Right lobe of liver (tissue), 6 donors: Measurements from ENCODE around the gene BRIP1. TPM values are rescaled to one million over a fixed set of nuclear protein-coding genes. Genes with fewer than 3 reads are reported as not detected.
A peak's percentile ranks its signal among the peaks of the same experiment; 100 is the strongest.

Experiments used
- ATAC-seq, 4 donors: fragments of 200-7000 bp; cut with Tn5 transposase; one replicate each; pipeline ENCODE4 v1.9.1; 2020; ENCODE audit warnings: mild to moderate bottlenecking in 4 of 4, moderate library complexity in 4 of 4
- DNase-seq, 3 donors: peaks; one replicate each; pipeline ENCODE4 v3.0.0-alpha.2; 2020
- H3K27ac ChIP-seq, 3 donors: fragments of 200-600 bp; one replicate each; pipeline ENCODE4 v1.8.0; 2022
- H3K27me3 ChIP-seq, 2 donors: fragments of 200-600 bp; one replicate each; pipeline ENCODE4 v1.8.0; 2022
- H3K36me3 ChIP-seq, 4 donors: fragments of 200-600 bp; sonication (generic) in 1 of 4; one replicate each; pipeline versions ENCODE4 v1.5.1 to v1.8.0; 2017 to 2022; ENCODE audit warnings: control low read depth in 1 of 4
- H3K4me1 ChIP-seq, 4 donors: fragments of 200-600 bp; sonication (generic) in 1 of 4; one replicate each; pipeline versions ENCODE4 v1.5.1 to v1.8.0; 2017 to 2022; ENCODE audit warnings: control low read depth in 1 of 4
- H3K4me3 ChIP-seq, 3 donors: fragments of 200-600 bp; one replicate each; pipeline ENCODE4 v1.8.0; 2022
- H3K9me3 ChIP-seq, 4 donors: fragments of 200-600 bp; sonication (generic) in 1 of 4; one replicate each; pipeline versions ENCODE4 v1.5.1 to v1.8.0; 2017 to 2022; ENCODE audit warnings: control low read depth in 1 of 4
- POLR2A ChIP-seq: fragments of 450-650 bp; IDR thresholded peaks from one replicate; pipeline ENCODE4 v1.6.1; 2017; ENCODE audit warnings: antibody characterized with exemption, mild to moderate bottlenecking
- WGBS: methylation state at CpG from one replicate; pipeline ENCODE4 v1.1.6; 2018; ENCODE audit warnings: low coverage, low lambda C conversion rate; ENCODE audit not compliant: insufficient coverage; ENCODE audit errors: missing lambda C conversion rate; 5-methylcytosine and 5-hydroxymethylcytosine counted together
- intact Hi-C, 2 donors: fragments of 100-400 bp; cut with DNase I; formaldehyde crosslinking; loops; one replicate each; pipeline versions ENCODE4 v1.11.2 to v1.14.1; 2022
- long read RNA-seq: library from polyadenylated mRNA; unstranded; transcript quantifications from one replicate; pipeline ENCODE4 v2.0.0, GENCODE V29; 2019
- total RNA-seq, 6 experiments: library from RNA; depleted of rRNA in 2 of 6; stranded (reverse); fragments of >200 nt in 2 of 6; fragmentation: NEBNext Ultra II Directional in 3 of 6; extraction: Animal tissue kit (Norgen Biotek cat#: 25700) in 3 of 6; gene quantifications; one replicate each; pipeline versions ENCODE4 v1.1.0 to v1.2.4, GENCODE V29; 2016 to 2023
- TF ChIP-seq, protein P1 (sequence below), 4 donors: fragments of 200-600 bp in 3 of 4; fragments of 450-650 bp in 1 of 4; IDR thresholded peaks; one replicate each; pipeline versions ENCODE4 v1.5.1 to v1.8.0; 2016 to 2022; ENCODE audit warnings: antibody characterized with exemption in 4 of 4, mild to moderate bottlenecking in 2 of 4
- donor health status: DM: no; HTN: yes; CAD: no.
- donor health status: DM: no; HTN: no; CAD: no.
- donor health status: DM: no; HTN: no; CAD: no.
- donor health status: DM: no; HTN: yes; CAD: no.
- donor health status: DM: no; HTN: yes; CAD: no.

Gene BRIP1
- total RNA-seq, result 1 to 10 TPM; 1.0 to 1.6 (median 1.1) TPM
- long read RNA-seq, partial matches to known transcripts, result 0 of 1 reads
- long read RNA-seq, other reads (novel, unspliced or antisense), result 1 of 1 reads

GRCh38 chr17:61862975-61863800 lies at the start of gene BRIP1:
Gene BRIP1 (minus strand): TSS chr17:61863528. CDS start chr17:61861539, 1,989 bp downstream.
- H3K4me1 ChIP-seq, result peaks cover 0 to 12% (median 0%) of the 10 kb centered on the region in 4 donors
- H3K27me3 ChIP-seq, result no peaks in the 10 kb centered on the region
- no peaks in the 10 kb centered on the region for H3K9me3 ChIP-seq
- peaks cover 0 to 10% (median 0%) of the 10 kb centered on the region in 4 donors for H3K36me3 ChIP-seq
- DNase-seq (peak; percentile 92 to 96 (median 95)), ATAC-seq (peak; percentile 98 to 99 (median 98))
- WGBS, result 0% methylated on average over 27 of the region's 43 CpGs
- intact Hi-C loops, result no loop called here
- peak within 1 kb of the TSS; percentile 58 to 90 (median 88) for H3K27ac ChIP-seq
- H3K4me3 ChIP-seq, result peak within 1 kb of the TSS; percentile 55 to 76 (median 67)
- peak; percentile 57 for TF ChIP-seq POLR2A
- TF ChIP-seq, protein P1, sequence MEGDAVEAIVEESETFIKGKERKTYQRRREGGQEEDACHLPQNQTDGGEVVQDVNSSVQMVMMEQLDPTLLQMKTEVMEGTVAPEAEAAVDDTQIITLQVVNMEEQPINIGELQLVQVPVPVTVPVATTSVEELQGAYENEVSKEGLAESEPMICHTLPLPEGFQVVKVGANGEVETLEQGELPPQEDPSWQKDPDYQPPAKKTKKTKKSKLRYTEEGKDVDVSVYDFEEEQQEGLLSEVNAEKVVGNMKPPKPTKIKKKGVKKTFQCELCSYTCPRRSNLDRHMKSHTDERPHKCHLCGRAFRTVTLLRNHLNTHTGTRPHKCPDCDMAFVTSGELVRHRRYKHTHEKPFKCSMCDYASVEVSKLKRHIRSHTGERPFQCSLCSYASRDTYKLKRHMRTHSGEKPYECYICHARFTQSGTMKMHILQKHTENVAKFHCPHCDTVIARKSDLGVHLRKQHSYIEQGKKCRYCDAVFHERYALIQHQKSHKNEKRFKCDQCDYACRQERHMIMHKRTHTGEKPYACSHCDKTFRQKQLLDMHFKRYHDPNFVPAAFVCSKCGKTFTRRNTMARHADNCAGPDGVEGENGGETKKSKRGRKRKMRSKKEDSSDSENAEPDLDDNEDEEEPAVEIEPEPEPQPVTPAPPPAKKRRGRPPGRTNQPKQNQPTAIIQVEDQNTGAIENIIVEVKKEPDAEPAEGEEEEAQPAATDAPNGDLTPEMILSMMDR (IDR thresholded peaks at IDR 0.05), result no peak

DNA sequence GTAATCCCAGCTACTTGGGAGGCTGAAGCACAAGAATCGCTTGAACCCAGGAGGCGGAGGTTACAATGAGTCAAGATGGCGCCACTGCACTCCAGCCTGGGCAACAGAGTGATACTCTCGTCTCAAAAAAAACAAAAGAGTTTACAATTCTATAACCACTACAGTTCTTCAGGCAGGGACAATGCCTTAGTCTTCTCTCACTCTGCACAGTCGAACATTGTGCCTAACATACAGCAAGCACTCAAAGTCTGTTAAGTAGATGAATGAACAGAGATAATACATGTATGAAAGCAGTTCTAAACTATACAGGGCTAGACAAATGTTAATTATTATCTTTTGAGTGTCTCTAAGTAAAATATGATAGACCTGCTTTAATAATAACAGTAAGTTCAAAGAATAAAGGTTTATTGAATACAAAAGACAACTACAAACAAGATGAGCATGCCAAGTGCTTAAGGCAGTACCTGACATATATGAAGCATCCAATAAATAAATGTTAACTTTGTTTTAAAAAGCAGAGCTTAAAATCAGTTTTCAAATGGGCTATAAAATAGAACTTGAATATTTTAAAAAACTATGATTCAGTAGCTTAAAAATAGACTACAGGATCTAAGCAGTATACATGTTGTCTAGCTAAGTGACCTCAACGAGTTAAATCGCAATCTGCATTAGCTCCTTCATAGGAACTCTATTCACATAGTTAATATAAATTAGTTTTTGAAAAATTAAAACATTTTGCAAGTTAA lies 45.1 kb upstream of the BRIP1 start:
- Histone ChIP-seq H3K27ac (no peak overlapping the region), H3K4me1 (no peaks in the 10 kb centered on the region), H3K36me3 (peaks cover 0 to 29% (median 11%) of the 10 kb centered on the region in 4 donors), H3K4me3 (no peak overlapping the region), H3K27me3 (no peaks in the 10 kb centered on the region), H3K9me3 (no peaks in the 10 kb centered on the region)
- no peak for ATAC-seq
- 100% methylated on average over 7 of the region's 7 CpGs for WGBS
- TF ChIP-seq, protein P1 (IDR thresholded peaks at IDR 0.05), result no peak
- TF ChIP-seq POLR2A, result no peak
- intact Hi-C loops, result no loop called here
- no peak for DNase-seq

DNA sequence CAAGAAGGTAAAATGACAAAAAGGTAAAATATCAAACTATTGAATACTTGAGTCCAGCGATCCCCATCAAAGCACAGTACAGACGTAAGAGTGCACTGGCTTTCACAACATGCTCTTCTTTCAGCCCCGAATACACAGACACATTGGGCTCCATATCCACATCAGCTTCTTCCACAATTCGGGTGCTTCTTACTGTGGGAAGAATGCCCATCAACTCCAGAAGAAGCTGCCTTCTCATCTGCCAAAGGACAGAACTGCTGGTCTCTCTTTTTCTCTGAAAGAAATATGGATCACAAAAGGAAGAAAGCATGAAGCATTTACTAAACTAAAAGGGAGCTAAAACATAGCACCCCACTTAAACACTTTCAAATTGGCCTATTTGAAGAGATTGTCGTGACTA lies 44.0 kb upstream of the BRIP1 start:
- intact Hi-C loops, result no loop called here
- Histone ChIP-seq H3K9me3 (no peaks in the 10 kb centered on the region), H3K27ac (no peak overlapping the region), H3K4me1 (no peaks in the 10 kb centered on the region), H3K27me3 (no peaks in the 10 kb centered on the region), H3K36me3 (peaks cover 0 to 32% (median 11%) of the 10 kb centered on the region in 4 donors), H3K4me3 (no peak overlapping the region)
- TF ChIP-seq, protein P1 (IDR thresholded peaks at IDR 0.05), result no peak
- TF ChIP-seq POLR2A, result no peak
- ATAC-seq (no peak), DNase-seq (no peak)
- WGBS, result 91% methylated on average over 5 of the region's 5 CpGs

DNA sequence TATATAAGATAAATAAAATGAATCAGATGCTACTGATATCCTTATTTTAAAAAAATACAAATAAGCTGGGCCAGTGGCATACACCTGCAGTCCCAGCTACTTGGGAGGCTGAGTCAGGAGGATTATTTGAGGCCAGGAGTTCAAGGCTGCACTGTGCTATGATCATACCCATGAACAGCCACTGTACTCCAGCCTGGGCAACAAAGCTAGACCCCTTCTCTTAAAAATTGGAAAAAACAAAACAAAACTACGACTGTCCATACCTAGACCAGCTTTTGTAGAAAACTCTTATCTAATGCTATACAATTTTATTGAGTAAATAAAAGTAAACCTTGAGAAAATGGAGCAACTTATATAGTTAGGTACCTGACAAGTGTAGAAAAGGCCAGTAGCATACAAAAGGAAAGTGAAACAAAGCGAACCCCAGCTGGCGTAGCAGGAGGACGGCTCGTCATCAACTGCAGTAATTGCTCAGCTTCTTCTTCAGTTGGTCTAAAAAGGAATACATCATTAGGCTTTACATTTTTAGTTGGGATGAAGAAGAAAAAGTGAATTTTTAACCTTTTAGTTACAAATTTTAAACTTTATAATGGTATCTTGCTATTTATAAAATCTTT lies 40.9 kb upstream of the BRIP1 start:
- Histone ChIP-seq H3K9me3 (no peaks in the 10 kb centered on the region), H3K27me3 (no peaks in the 10 kb centered on the region), H3K27ac (no peak overlapping the region), H3K4me1 (no peaks in the 10 kb centered on the region), H3K4me3 (no peak overlapping the region), H3K36me3 (peaks cover 0 to 20% (median 7%) of the 10 kb centered on the region in 4 donors)
- intact Hi-C loops, result no loop called here
- DNase-seq, result no peak
- peak in 1 of 4 donors; percentile 22 for ATAC-seq
- TF ChIP-seq POLR2A, result no peak
- TF ChIP-seq, protein P1 (IDR thresholded peaks at IDR 0.05), result no peak
- WGBS, result 79% methylated on average over 5 of the region's 5 CpGs
